Measurements from ENCODE around the gene RAB10. TPM values are rescaled to one million over a fixed set of nuclear protein-coding genes. Genes with fewer than 3 reads are reported as not detected.

RAB10 gene
- total and polyA plus RNA-seq, 2 of the 13 experiments (the other 11 are each of a cell fraction or from before 2014, with no cell fraction given) = 48.2 to 120 TPM

GRCh38 chr2:26112201-26112600, 78.3 kb downstream of the RAB10 start:
- POLR2A ChIA-PET = interaction anchor here (0.6 kb wide), 1 partner anchor 53 kb away, joined by 4 read pairs; no protein-coding TSS in a partner anchor

More at GRCh38 chr2:26112201-26112600, 78.3 kb downstream of the RAB10 start:
- BruUV-seq (replicated peaks) = no TSS peak
- intact Hi-C loops (cut with micrococcal nuclease; ENCODE audit: unreplicated experiment) = no loop called here
- Histone ChIP-seq H4K20me1 (ENCODE audit: insufficient read depth, low read length) (peaks cover 8% of the 10 kb centered on the region), H2AFZ (ENCODE audit: low read length) (no peak overlapping the region), H3K4me3 (replicated peaks in 1 of 3; ENCODE audit: insufficient read depth in 1 of 3, low read depth in 2 of 3, low read length in 3 of 3) (no peak overlapping the region), H3K79me2 (ENCODE audit: insufficient read depth, low read length) (peaks cover 9% of the 10 kb centered on the region), H3K4me1 (ENCODE audit: insufficient read depth, low read length) (no peaks in the 10 kb centered on the region), H3K36me3 (replicated peaks in 1 of 2; ENCODE audit: control insufficient read depth in 1 of 2, insufficient read depth in 2 of 2, low read length in 2 of 2) (peaks cover 17 to 49% of the 10 kb centered on the region in 2 experiments), H3K9ac (ENCODE audit: insufficient read depth, low read depth, low read length) (no peak overlapping the region), H3K9me3 (ENCODE audit: low read length) (no peaks in the 10 kb centered on the region), H3K4me2 (ENCODE audit: low read depth, low read length) (no peak overlapping the region), H3K27me3 (ENCODE audit: control insufficient read depth in 1 of 2, insufficient read depth in 2 of 2, low read length in 2 of 2) (no peaks in the 10 kb centered on the region), H3K27ac (ENCODE audit: extremely low read length, insufficient read depth, low read length) (no peak overlapping the region)
- CTCF ChIA-PET (ENCODE audit: low intra/inter-chr PET ratio, low total read pairs) = no interaction called here
- ATAC-seq = no peak
- in situ Hi-C loops (cut with HindIII; ENCODE audit: extremely low pct_ligation_motif_present, low pct_unique_long_range_greater_than_20kb) = no loop called here
- DNase-seq (ENCODE audit: low spot score) = no peak
- no peak for FAIRE-seq
- 97% methylated on average over 1 of the region's 1 CpG for WGBS (ENCODE audit: low lambda C conversion rate)
- TF ChIP-seq ZFP41 (CRISPR knock-in tag; IDR thresholded peaks at IDR 0.05; ENCODE audit: borderline replicate concordance) (no peak), ZBED4 (CRISPR knock-in tag; IDR thresholded peaks at IDR 0.05; ENCODE audit: borderline replicate concordance) (no peak), ZNF709 (CRISPR knock-in tag; IDR thresholded peaks at IDR 0.05) (no peak), CSRNP1 (CRISPR knock-in tag; IDR thresholded peaks at IDR 0.05) (no peak), RBM22 (optimal IDR thresholded peaks at IDR 0.05; ENCODE audit: low read length) (no peak), ZNF329 (CRISPR knock-in tag; IDR thresholded peaks at IDR 0.05; ENCODE audit: low read depth) (no peak), ZNF333 (CRISPR knock-in tag; IDR thresholded peaks at IDR 0.05; ENCODE audit: borderline replicate concordance) (no peak), TFAP4 (IDR thresholded peaks at IDR 0.05; ENCODE audit: borderline replicate concordance, low read depth) (no peak)

Data from HepG2 (cell line).